Fibroblast of villous mesenchyme (primary cell): Measurements from ENCODE around the gene SLC12A3. TPM values are rescaled to one million over a fixed set of nuclear protein-coding genes. Genes with fewer than 3 reads are reported as not detected.
"Not testable (repeated sequence)": the region's sequence is repeated elsewhere in the genome, so short reads cannot be mapped to it uniquely, and the experiment has no call there.

Experiments
- DNase-seq: peaks from one replicate; pipeline ENCODE4 v3.0.0-alpha.2; 2010; ENCODE audit warnings: low read depth
- H3K4me3 ChIP-seq: 2 replicates; pipeline ENCODE4 v1.5.1; 2011; ENCODE audit warnings: low read depth, mild to moderate bottlenecking, low read length
- total RNA-seq: library from RNA; depleted of rRNA; stranded (reverse); fragments of >200 nt; gene quantifications from 2 replicates; pipeline ENCODE4 v1.2.3, GENCODE V29; 2012
- TF ChIP-seq, protein P1 (sequence below): IDR thresholded peaks from 2 replicates; pipeline ENCODE4 v1.5.1; 2012; ENCODE audit warnings: low read depth, mild to moderate bottlenecking, low read length; ENCODE audit not compliant: insufficient read depth

The SLC12A3 gene
- total RNA-seq, 1 donor = not detected

- TF ChIP-seq, protein P1, sequence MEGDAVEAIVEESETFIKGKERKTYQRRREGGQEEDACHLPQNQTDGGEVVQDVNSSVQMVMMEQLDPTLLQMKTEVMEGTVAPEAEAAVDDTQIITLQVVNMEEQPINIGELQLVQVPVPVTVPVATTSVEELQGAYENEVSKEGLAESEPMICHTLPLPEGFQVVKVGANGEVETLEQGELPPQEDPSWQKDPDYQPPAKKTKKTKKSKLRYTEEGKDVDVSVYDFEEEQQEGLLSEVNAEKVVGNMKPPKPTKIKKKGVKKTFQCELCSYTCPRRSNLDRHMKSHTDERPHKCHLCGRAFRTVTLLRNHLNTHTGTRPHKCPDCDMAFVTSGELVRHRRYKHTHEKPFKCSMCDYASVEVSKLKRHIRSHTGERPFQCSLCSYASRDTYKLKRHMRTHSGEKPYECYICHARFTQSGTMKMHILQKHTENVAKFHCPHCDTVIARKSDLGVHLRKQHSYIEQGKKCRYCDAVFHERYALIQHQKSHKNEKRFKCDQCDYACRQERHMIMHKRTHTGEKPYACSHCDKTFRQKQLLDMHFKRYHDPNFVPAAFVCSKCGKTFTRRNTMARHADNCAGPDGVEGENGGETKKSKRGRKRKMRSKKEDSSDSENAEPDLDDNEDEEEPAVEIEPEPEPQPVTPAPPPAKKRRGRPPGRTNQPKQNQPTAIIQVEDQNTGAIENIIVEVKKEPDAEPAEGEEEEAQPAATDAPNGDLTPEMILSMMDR = no peak
- DNase-seq = no peak
- H3K4me3 ChIP-seq = peak overlapping the region; percentile 100
These were observed 69.0 kb downstream of the SLC12A3 start for GRCh38 chr16:56933828-56934598.

DNA sequence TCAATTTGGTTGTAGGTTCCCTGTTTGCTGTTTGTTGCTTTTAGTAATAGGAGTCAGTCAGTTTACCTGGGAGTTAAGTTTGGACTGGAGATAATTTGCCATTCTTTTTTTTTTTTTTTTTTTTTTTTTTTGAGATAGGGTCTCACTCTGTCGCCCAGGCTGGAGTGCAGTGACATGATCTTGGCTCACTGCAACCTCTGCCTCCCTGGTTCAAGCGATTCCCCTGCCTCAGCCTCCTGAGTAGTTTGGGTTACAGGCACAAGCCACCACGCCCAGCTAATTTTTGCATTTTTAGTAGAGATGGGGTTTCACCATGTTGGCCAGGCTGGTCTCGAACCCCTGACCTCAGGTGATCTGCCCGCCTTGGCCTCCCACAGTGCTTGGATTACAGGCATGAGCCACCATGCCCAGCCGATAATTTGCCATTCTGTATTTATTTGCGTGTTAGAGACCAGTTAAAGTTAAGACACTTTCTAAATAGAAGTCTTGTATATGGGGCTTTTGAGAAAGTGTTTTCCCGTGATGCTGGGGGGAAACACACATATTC, 69.7 kb downstream of the SLC12A3 start:
- DNase-seq = not testable (repeated sequence)

GRCh38 chr16:56935201-56935600, 70.2 kb downstream of the SLC12A3 start:
- peak overlapping the region; percentile 100 for H3K4me3 ChIP-seq
- TF ChIP-seq, protein P1 = no peak
- no peak for DNase-seq

More for the DNA sequence above, 69.7 kb downstream of the SLC12A3 start:
- H3K4me3 ChIP-seq = peak overlapping the region; percentile 100

DNA sequence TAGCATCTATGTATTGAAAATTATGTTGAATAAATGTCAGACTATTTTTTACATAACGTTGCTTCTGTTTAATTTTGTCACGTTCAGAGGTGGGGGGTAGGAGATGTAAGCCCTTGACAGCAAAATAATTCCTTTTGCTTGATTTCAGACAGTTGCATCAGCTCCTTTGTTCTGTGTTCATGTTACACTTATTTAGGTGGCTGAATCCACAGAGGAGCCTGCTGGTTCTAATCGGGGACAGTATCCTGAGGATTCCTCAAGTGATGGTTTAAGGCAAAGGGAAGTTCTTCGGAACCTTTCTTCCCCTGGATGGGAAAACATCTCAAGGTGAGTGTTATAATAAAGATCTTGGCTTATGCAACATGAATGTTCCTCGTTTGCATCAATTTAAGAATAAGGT, 71.5 kb downstream of the SLC12A3 start:
- TF ChIP-seq, protein P1 = no peak
- peak overlapping the region; percentile 1 for H3K4me3 ChIP-seq

DNA sequence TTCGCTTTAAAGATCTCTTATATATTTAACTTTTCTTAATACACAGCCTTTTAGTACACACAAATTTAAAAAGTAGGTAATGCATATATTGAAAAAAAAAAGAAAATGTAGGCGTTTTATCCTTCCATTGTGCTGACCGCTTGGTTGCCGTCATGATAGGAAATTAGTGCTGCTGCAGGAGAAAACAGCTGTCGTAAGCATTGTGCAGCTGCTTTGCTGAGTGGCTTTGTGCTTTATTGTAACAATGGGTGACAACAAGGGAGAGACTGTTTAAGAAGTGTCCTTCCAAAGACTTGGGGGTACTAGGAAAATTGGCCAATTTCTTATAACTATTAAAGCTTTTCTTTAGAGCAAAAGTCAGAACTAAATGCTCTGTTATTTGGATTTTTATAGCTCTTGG, 71.9 kb downstream of the SLC12A3 start:
- DNase-seq = no peak
- TF ChIP-seq, protein P1 = no peak
- H3K4me3 ChIP-seq = peak overlapping the region; percentile 24

More for the DNA sequence above, 71.5 kb downstream of the SLC12A3 start:
- peak; percentile 47 for DNase-seq

DNA sequence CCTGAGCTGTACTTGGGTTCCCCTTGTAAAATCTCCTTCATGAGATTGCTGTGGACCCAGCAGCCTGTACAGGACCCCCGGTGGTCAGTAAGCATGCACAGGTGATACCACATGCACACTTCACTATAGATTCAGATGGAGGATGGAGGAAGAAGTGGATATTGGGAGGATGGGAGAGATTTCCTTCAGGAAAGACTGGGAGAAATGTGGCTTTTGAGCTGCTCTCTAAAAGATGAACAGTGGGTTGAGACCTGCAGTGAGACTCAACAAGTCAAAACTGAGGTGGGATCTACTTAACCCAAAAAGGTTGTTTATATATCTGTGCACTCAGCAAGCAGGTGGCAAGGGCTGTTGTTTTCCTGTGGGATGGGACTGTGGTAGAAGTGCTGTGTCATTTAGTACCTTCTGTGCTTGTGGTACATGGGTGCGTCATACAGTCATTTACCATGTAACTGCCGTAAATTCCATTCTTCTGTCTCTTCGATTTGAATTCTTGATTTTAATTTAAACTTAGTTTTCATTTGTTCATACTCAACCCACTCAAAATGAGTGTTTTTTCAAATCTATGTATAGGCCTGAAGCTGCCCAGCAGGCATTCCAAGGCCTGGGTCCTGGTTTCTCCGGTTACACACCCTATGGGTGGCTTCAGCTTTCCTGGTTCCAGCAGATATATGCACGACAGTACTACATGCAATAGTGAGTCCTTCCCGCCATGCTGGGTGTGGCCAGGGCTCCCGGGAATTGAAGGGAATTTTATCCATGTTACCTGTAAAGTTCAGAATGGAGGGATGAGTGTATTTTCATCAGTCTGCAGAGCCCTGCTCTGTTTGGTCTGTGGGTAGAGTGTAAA, 73.9 kb downstream of the SLC12A3 start:
- no peak overlapping the region for H3K4me3 ChIP-seq
- no peak for DNase-seq
- TF ChIP-seq, protein P1 = no peak

GRCh38 chr16:56939801-56940200, 74.8 kb downstream of the SLC12A3 start:
- no peak for DNase-seq
- H3K4me3 ChIP-seq = no peak overlapping the region
- TF ChIP-seq, protein P1 = no peak
